Activated CD8-positive, alpha-beta T cell treated with anti-CD3 and anti-CD28 coated beads, Interleukin-2, amount 10 ng/mL, durations not matched to agents 7 days and 5 days (primary cell): ENCODE results near the gene FIZ1. TPM values are rescaled to one million over a fixed set of nuclear protein-coding genes. Genes with fewer than 3 reads are reported as not detected.

Source experiments
- ATAC-seq: fragments of 150-1000 bp; cut with Tn5 transposase; one replicate; pipeline ENCODE4 v1.10.0; 2021; ENCODE audit warnings: moderate library complexity
- CTCF ChIA-PET: fragments of 350-600 bp; sonication (Branson Sonifier 250); formaldehyde crosslinking; loops from one replicate; lab custom pipeline; 2021; ENCODE audit warnings: antibody characterized with exemption; lab: Charles Lee
- POLR2A ChIA-PET: fragments of 350-600 bp; sonication (Branson Sonifier 250); formaldehyde crosslinking; loops from one replicate; lab custom pipeline; 2021; ENCODE audit warnings: antibody characterized with exemption; lab: Charles Lee
- DNase-seq: peaks from one replicate; pipeline ENCODE4 v3.0.0-alpha.2; 2020
- H3K27ac Mint-ChIP-seq: one replicate; pipeline ENCODE4 v1.8.0; 2021; ENCODE audit warnings: mild to moderate bottlenecking, mixed read lengths
- H3K27me3 Mint-ChIP-seq: one replicate; pipeline ENCODE4 v1.8.0; 2021; ENCODE audit warnings: low read depth, mixed read lengths
- H3K36me3 Mint-ChIP-seq: one replicate; pipeline ENCODE4 v1.8.0; 2021; ENCODE audit warnings: low read depth, mixed read lengths
- H3K4me1 Mint-ChIP-seq: one replicate; pipeline ENCODE4 v1.8.0; 2021; ENCODE audit warnings: low read depth, mixed read lengths
- H3K4me3 Mint-ChIP-seq: one replicate; pipeline ENCODE4 v1.8.0; 2021; ENCODE audit warnings: mild to moderate bottlenecking, mixed read lengths
- H3K9me3 Mint-ChIP-seq: one replicate; pipeline ENCODE4 v1.8.0; 2022; ENCODE audit warnings: mixed read lengths; ENCODE audit not compliant: insufficient read depth
- total RNA-seq, 2 experiments: library from RNA; stranded (reverse); gene quantifications; one replicate each; pipeline ENCODE4 v1.2.3, GENCODE V29; 2021

Gene FIZ1
- total RNA-seq, 2 experiments from 2014 or later = 13.6 to 13.7 TPM

- H3K4me3 Mint-ChIP-seq = peak overlapping the region; percentile 100
- H3K9me3 Mint-ChIP-seq = no peaks in the 10 kb centered on the region
- no peaks in the 10 kb centered on the region for H3K27me3 Mint-ChIP-seq
- no peak for ATAC-seq
- H3K36me3 Mint-ChIP-seq = peaks cover 29% of the 10 kb centered on the region
- peak overlapping the region; percentile 100 for H3K27ac Mint-ChIP-seq
- peaks cover 77% of the 10 kb centered on the region for H3K4me1 Mint-ChIP-seq
- DNase-seq = no peak
- CTCF ChIA-PET = interaction anchor here (1.1 to 2.9 kb wide), 4 partner anchors 10 to 132 kb away, joined by 4 to 17 read pairs (median 10); partner anchors contain the start of gene U2AF2
- POLR2A ChIA-PET = interaction anchor here (0.7 to 2.7 kb wide), 5 partner anchors 9 to 37 kb away, joined by 3 to 8 read pairs (median 3); partner anchors contain the start of genes CCDC106 and FIZ1
Observed at GRCh38 chr19:55635856-55636440, 36.6 kb upstream of the FIZ1 start.

GRCh38 chr19:55635334-55635717 lies 36.0 kb upstream of the FIZ1 start:
- no peaks in the 10 kb centered on the region for H3K9me3 Mint-ChIP-seq
- H3K27ac Mint-ChIP-seq = peak overlapping the region; percentile 100
- H3K36me3 Mint-ChIP-seq = peaks cover 28% of the 10 kb centered on the region
- no peaks in the 10 kb centered on the region for H3K27me3 Mint-ChIP-seq
- DNase-seq (no peak), ATAC-seq (no peak)
- peak overlapping the region; percentile 100 for H3K4me3 Mint-ChIP-seq
- CTCF ChIA-PET = interaction anchor here (0.9 to 4.9 kb wide), 4 partner anchors 9 to 29 kb away, joined by 4 to 46 read pairs (median 17); partner anchors contain the start of genes U2AF2 and ZNF865
- peaks cover 74% of the 10 kb centered on the region for H3K4me1 Mint-ChIP-seq
- POLR2A ChIA-PET = interaction anchor here (0.7 to 2.7 kb wide), 8 partner anchors 8 to 54 kb away, joined by 3 to 8 read pairs (median 3); partner anchors contain the start of genes CCDC106, FIZ1, U2AF2 and ZNF784

- Mint-ChIP-seq H3K27me3 (peaks cover 2% of the 10 kb centered on the region), H3K27ac (peak overlapping the region; percentile 80), H3K36me3 (peaks cover 23% of the 10 kb centered on the region), H3K4me3 (peak overlapping the region; percentile 100), H3K9me3 (no peaks in the 10 kb centered on the region), H3K4me1 (peaks cover 59% of the 10 kb centered on the region)
- ChIA-PET POLR2A (interaction anchor here (1.1 to 1.6 kb wide), 3 partner anchors 12 to 27 kb away, joined by 3 to 5 read pairs (median 4); no protein-coding TSS in a partner anchor), CTCF (interaction anchor here (1.1 to 4.9 kb wide), 18 partner anchors 9 to 699 kb away, joined by 3 to 46 read pairs (median 10); partner anchors contain the start of genes CCDC106, FIZ1, U2AF2 and ZNF524)
- ATAC-seq (no peak), DNase-seq (no peak)
Observed at GRCh38 chr19:55633861-55634260, 34.5 kb upstream of the FIZ1 start.

GRCh38 chr19:55632463-55632834 lies 33.1 kb upstream of the FIZ1 start:
- H3K27me3 Mint-ChIP-seq = peaks cover 9% of the 10 kb centered on the region
- H3K4me1 Mint-ChIP-seq = peaks cover 53% of the 10 kb centered on the region
- peak overlapping the region; percentile 56 for H3K27ac Mint-ChIP-seq
- ChIA-PET POLR2A (interaction anchor here (0.6 to 1.6 kb wide), 8 partner anchors 10 to 225 kb away, joined by 3 to 5 read pairs (median 4); partner anchors contain the start of genes U2AF2 and UBE2S), CTCF (interaction anchor here (0.6 to 4.9 kb wide), 35 partner anchors 9 to 701 kb away, joined by 3 to 46 read pairs (median 7); partner anchors contain the start of genes CCDC106, FIZ1, ISOC2 and TMEM238)
- no peak overlapping the region for H3K4me3 Mint-ChIP-seq
- H3K9me3 Mint-ChIP-seq = no peaks in the 10 kb centered on the region
- ATAC-seq (peak; percentile 42), DNase-seq (peak; percentile 95)
- peaks cover 15% of the 10 kb centered on the region for H3K36me3 Mint-ChIP-seq

DNA sequence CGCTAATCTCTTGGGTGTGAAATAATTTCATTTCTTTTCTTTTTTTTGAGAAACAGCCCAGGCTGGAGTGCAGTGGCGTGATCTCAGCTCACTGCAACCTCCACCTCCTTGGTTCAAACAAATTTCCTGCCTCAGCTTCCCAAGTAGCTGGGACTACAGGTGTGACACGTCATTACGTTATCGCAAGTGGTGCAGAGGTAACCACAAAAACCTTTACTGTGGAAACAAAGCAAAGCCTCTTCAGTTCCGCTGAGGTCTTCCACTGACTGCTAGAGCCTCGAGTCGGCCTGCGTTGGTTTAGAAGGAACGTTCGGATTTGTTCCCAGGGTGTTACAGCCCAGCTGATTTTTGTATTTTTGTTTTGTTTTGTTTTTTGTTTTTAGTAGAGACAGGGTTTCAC lies 27.0 kb upstream of the FIZ1 start:
- ATAC-seq (peak; percentile 73), DNase-seq (peak; percentile 84)
- H3K9me3 Mint-ChIP-seq = peaks cover 4% of the 10 kb centered on the region
- peaks cover 3% of the 10 kb centered on the region for H3K36me3 Mint-ChIP-seq
- H3K27ac Mint-ChIP-seq = peak overlapping the region; percentile 87
- CTCF ChIA-PET = interaction anchor here (0.8 to 7.1 kb wide), 21 partner anchors 9 to 508 kb away, joined by 3 to 59 read pairs (median 4); partner anchors contain the start of genes ISOC2, TMEM238, U2AF2 and ZNF524
- POLR2A ChIA-PET = interaction anchor here (1.1 to 2.8 kb wide), 4 partner anchors 9 to 150 kb away, joined by 3 to 27 read pairs (median 7); partner anchors contain the start of genes FIZ1, ZNF524, ZNF628 and ZNF865
- peaks cover 39% of the 10 kb centered on the region for H3K4me1 Mint-ChIP-seq
- H3K4me3 Mint-ChIP-seq = peak overlapping the region; percentile 71
- peaks cover 13% of the 10 kb centered on the region for H3K27me3 Mint-ChIP-seq

GRCh38 chr19:55625004-55625326 lies 25.6 kb upstream of the FIZ1 start:
- Mint-ChIP-seq H3K27me3 (peaks cover 13% of the 10 kb centered on the region), H3K4me1 (peaks cover 53% of the 10 kb centered on the region), H3K27ac (peak overlapping the region; percentile 98), H3K9me3 (peaks cover 4% of the 10 kb centered on the region), H3K36me3 (peaks cover 15% of the 10 kb centered on the region), H3K4me3 (peak overlapping the region; percentile 85)
- ATAC-seq = no peak
- ChIA-PET CTCF (interaction anchor here (0.9 to 7.1 kb wide), 13 partner anchors 8 to 371 kb away, joined by 3 to 59 read pairs (median 6); partner anchors contain the start of genes FIZ1 and ZNF865), POLR2A (interaction anchor here (0.6 to 2.8 kb wide), 9 partner anchors 10 to 685 kb away, joined by 3 to 27 read pairs (median 3); partner anchors contain the start of genes FIZ1, NAT14, PPP6R1 and ZNF865)
- DNase-seq = no peak

- H3K27me3 Mint-ChIP-seq = peaks cover 13% of the 10 kb centered on the region
- H3K36me3 Mint-ChIP-seq = peaks cover 19% of the 10 kb centered on the region
Observed at GRCh38 chr19:55624109-55625003, 25.0 kb upstream of the FIZ1 start, which contains the start of gene ZNF784. ZNF784 (minus strand) TSS chr19:55624566; CDS start chr19:55624561, 5 bp downstream.

GRCh38 chr19:55623561-55623960 lies 24.2 kb upstream of the FIZ1 start:
- peaks cover 60% of the 10 kb centered on the region for H3K4me1 Mint-ChIP-seq
- no peak for ATAC-seq
- peaks cover 10% of the 10 kb centered on the region for H3K27me3 Mint-ChIP-seq
- H3K9me3 Mint-ChIP-seq = peaks cover 4% of the 10 kb centered on the region
- peak overlapping the region; percentile 85 for H3K4me3 Mint-ChIP-seq
- peaks cover 22% of the 10 kb centered on the region for H3K36me3 Mint-ChIP-seq
- DNase-seq = no peak
- H3K27ac Mint-ChIP-seq = no peak overlapping the region
- POLR2A ChIA-PET = interaction anchor here (1.6 to 2.8 kb wide), 2 partner anchors 17 to 24 kb away, joined by 10 to 27 read pairs; partner anchors contain the start of genes FIZ1 and ZNF865
- CTCF ChIA-PET = interaction anchor here (1.5 to 7.1 kb wide), 5 partner anchors 9 to 120 kb away, joined by 5 to 59 read pairs (median 13); partner anchors contain the start of gene ZNF865

More at GRCh38 chr19:55624109-55625003, 25.0 kb upstream of the FIZ1 start, which contains the start of gene ZNF784:
- peaks cover 4% of the 10 kb centered on the region for H3K9me3 Mint-ChIP-seq
- H3K4me3 Mint-ChIP-seq = peak within 1 kb of the TSS; percentile 85
- ATAC-seq (peak; percentile 62), DNase-seq (peak; percentile 94)
- peaks cover 57% of the 10 kb centered on the region for H3K4me1 Mint-ChIP-seq
- peak within 1 kb of the TSS; percentile 98 for H3K27ac Mint-ChIP-seq
- ChIA-PET CTCF (interaction anchor here (0.8 to 7.1 kb wide), 11 partner anchors 9 to 370 kb away, joined by 3 to 59 read pairs (median 5); partner anchors contain the start of genes FIZ1 and ZNF865), POLR2A (interaction anchor here (0.6 to 2.8 kb wide), 8 partner anchors 10 to 365 kb away, joined by 3 to 27 read pairs (median 3); partner anchors contain the start of genes FIZ1, NAT14, PPP6R1 and ZNF865)

GRCh38 chr19:55623130-55623529 lies 23.8 kb upstream of the FIZ1 start:
- H3K4me1 Mint-ChIP-seq = peaks cover 60% of the 10 kb centered on the region
- peaks cover 4% of the 10 kb centered on the region for H3K9me3 Mint-ChIP-seq
- H3K4me3 Mint-ChIP-seq = no peak overlapping the region
- DNase-seq = no peak
- H3K27me3 Mint-ChIP-seq = peaks cover 8% of the 10 kb centered on the region
- ATAC-seq = no peak
- ChIA-PET CTCF (interaction anchor here (0.9 to 7.1 kb wide), 4 partner anchors 10 to 119 kb away, joined by 3 to 59 read pairs (median 18); partner anchors contain the start of gene ZNF865), POLR2A (no interaction called here)
- peaks cover 22% of the 10 kb centered on the region for H3K36me3 Mint-ChIP-seq
- H3K27ac Mint-ChIP-seq = no peak overlapping the region

GRCh38 chr19:55622242-55622969 lies 23.1 kb upstream of the FIZ1 start:
- ChIA-PET POLR2A (no interaction called here), CTCF (interaction anchor here (0.9 to 7.1 kb wide), 3 partner anchors 10 to 119 kb away, joined by 3 to 59 read pairs (median 24); partner anchors contain the start of gene ZNF865)
- Mint-ChIP-seq H3K27me3 (peaks cover 3% of the 10 kb centered on the region), H3K36me3 (peaks cover 26% of the 10 kb centered on the region), H3K4me1 (peaks cover 56% of the 10 kb centered on the region), H3K4me3 (no peak overlapping the region), H3K9me3 (peaks cover 4% of the 10 kb centered on the region), H3K27ac (no peak overlapping the region)
- DNase-seq = no peak
- ATAC-seq = no peak
